NCI-H1092 treated with DMSO at 0.1 percent for 48 hours (cell line): ENCODE measurements around the gene TMPO.
A peak's percentile ranks its signal among the peaks of the same experiment; 100 is the strongest.
"Not testable (repeated sequence)": the region's sequence is repeated elsewhere in the genome, so short reads cannot be mapped to it uniquely, and the experiment has no call there.

Experiments used
- DNase-seq: peaks from one replicate; lab custom pipeline; 2025; lab: John Stamatoyannopoulos, UW

The TMPO gene

DNA sequence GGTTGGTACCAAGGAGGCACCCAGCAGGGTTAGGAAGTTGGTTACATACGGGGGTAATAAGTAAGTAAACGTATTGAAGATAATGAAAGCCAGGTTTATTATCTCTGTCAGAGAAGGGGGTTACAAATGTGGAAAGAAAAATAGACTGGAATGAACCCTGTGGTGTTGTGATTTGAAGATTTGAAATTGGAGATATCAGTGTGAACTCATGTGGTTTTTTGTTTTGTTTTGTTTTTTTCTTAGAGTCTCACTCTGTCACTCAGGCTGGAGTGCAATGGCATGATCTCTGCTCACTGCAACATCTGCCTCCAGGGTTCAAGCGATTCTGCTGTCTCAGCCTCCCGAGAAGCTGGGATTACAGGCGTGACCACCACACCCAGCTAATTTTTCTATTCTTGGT lies 64.0 kb downstream of the TMPO start:
- no peak for DNase-seq

DNA sequence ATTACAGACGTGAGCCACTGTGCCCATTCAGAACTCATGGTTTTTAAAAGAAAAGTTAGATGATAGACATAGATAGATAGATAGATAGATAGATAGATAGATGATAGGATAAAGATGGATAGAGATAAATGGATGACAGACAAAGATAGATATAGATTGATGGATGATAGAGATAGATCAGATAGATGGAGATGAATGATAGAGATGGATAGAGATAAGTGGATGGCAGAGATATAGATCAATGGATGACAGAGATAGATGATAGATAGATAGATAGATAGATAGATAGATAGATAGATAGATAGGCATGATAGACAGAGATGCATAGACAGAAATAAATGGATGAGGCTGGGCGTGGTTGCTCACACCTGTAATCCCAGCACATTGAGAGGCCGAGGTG lies 64.4 kb downstream of the TMPO start:
- no peak for DNase-seq

GRCh38 chr12:98580695-98581094 lies 65.3 kb downstream of the TMPO start:
- DNase-seq = no peak

- DNase-seq = no peak
Observed at GRCh38 chr12:98581101-98581500, 65.7 kb downstream of the TMPO start.

DNA sequence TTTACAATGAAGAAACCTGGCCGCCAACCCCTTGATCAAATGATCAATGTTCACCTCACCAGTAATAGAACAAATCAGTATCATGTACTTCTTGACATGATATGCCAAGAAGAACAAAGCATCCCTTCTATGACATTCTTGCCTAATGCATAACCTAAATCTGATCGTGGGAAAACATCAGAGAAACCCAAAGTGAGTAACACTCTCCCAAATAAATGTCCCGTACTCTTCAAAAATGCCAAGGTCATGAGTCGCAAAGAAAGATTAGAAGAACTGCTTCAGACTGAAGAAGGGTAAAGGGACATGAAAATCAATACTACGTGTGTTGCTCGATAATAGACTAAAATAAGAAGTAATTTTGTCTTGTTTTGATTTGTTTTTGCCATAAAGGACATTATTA lies 66.7 kb downstream of the TMPO start:
- no peak for DNase-seq

GRCh38 chr12:98587084-98587483 lies 71.7 kb downstream of the TMPO start:
- DNase-seq = no peak

GRCh38 chr12:98591209-98591608 lies 75.8 kb downstream of the TMPO start:
- DNase-seq = no peak

DNA sequence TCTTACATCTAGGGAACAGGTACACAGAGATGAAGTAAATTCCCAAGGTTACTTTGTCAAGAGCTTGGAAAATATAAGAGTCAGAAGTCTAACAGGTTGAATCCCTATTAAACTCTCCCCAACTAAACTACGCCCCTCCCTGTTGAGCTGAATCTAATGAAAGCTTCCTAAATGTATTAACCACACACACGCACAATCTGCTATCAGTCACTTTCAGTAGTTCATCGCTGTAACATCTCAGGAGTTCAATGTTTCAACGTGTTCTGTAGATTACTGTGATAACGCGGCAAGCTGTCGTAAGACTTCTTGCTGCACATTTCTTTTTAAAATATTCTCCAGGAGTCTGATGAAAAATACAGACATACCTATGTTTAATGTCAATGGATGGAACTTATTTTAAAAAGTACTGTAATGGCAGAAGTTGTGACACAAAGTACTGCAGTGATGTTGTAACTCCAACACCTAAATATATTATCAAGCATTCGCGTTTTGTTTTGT lies 77.5 kb downstream of the TMPO start:
- DNase-seq = no peak

- DNase-seq = peak; percentile 96
Observed at GRCh38 chr12:98593351-98594049, 78.1 kb downstream of the TMPO start, which contains the start of gene SLC25A3. Gene SLC25A3 (plus strand): TSS chr12:98593686. CDS start chr12:98593979, 293 bp downstream.

DNA sequence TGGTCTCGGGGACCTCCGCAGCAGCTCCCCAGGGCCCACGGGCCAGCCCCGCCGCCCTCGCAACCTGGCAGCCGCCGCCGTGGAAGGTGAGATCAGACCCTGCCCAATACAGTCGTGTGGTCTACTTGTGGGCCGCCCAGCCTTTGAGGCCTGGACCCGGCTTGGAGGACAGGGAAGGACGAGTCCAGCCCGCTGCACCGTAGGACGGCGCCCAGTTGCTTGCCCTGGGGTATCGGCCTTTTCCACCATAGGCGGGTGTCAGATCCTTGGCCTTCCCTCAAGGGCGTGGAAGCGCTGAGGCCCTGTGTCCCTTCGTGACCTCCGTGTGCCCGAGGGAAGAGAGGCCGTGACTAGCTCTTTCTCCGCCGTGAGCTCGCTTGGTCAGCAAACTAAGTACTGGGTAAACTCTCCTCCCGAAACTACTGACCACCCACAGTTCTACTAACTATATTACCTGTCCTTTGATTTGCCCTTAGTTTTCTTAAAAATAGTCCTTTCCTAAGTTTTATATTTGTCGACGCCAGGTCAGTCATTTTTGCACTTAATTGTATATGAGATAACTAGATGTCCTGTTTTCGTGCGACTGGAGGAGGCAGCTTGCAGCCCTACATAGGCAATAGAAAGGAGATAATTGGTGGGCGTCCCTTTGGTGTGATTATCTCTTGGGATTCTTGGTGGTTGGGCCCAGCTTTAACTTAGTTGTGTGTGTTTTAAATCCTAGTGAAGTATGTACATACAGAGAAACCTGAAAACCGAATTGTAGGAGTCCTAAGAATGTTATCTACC lies 78.9 kb downstream of the TMPO start:
- DNase-seq = peak; percentile 7

GRCh38 chr12:98595243-98595988 lies 80.0 kb downstream of the TMPO start:
- no peak for DNase-seq

- not testable (repeated sequence) for DNase-seq
Observed at GRCh38 chr12:98597313-98597712, 81.9 kb downstream of the TMPO start.
